MCF 10A (cell line): ENCODE data around the gene ACTN1. TPM values are rescaled to one million over a fixed set of nuclear protein-coding genes. Genes with fewer than 3 reads are reported as not detected.
"Not testable (repeated sequence)": the region's sequence is repeated elsewhere in the genome, so short reads cannot be mapped to it uniquely, and the experiment has no call there.

Source experiments
- BruUV-seq: library from RNA; stranded (reverse); fragments of 400-500 nt; replicated peaks from 2 replicates; lab custom pipeline; 2021; lab: Mats Ljungman, UMichigan
- CTCF ChIA-PET: fragments of 300-600 bp; sonication (Branson Sonifier 250); formaldehyde crosslinking; extraction: SDS; loops from one replicate; lab custom pipeline; 2021; ENCODE audit warnings: antibody characterized with exemption, inconsistent platforms; lab: Yijun Ruan, JAX
- POLR2A ChIA-PET: fragments of 300-600, 350-650 bp; sonication (Branson Sonifier 250); formaldehyde crosslinking; extraction: SDS; loops from one replicate; lab custom pipeline; 2020; ENCODE audit warnings: antibody characterized with exemption, inconsistent platforms; lab: Yijun Ruan, JAX
- DNase-seq: peaks from one replicate; pipeline ENCODE4 v3.0.0-alpha.2; 2018; ENCODE audit not compliant: unreplicated experiment
- H3K27ac Mint-ChIP-seq: one replicate; pipeline ENCODE4 v1.8.0; 2022; ENCODE audit warnings: mild to moderate bottlenecking, low read depth, mixed read lengths; ENCODE audit not compliant: unreplicated experiment
- H3K27me3 Mint-ChIP-seq: one replicate; pipeline ENCODE4 v1.8.0; 2022; ENCODE audit warnings: mixed read lengths; ENCODE audit not compliant: insufficient read depth, unreplicated experiment
- H3K36me3 Mint-ChIP-seq: one replicate; pipeline ENCODE4 v1.8.0; 2022; ENCODE audit warnings: mild to moderate bottlenecking, moderate library complexity, mixed read lengths; ENCODE audit not compliant: insufficient read depth, unreplicated experiment
- H3K4me1 Mint-ChIP-seq: one replicate; pipeline ENCODE4 v1.8.0; 2022; ENCODE audit warnings: mixed read lengths; ENCODE audit not compliant: insufficient read depth, unreplicated experiment
- H3K4me3 Mint-ChIP-seq: one replicate; pipeline ENCODE4 v1.8.0; 2022; ENCODE audit warnings: mild to moderate bottlenecking, moderate library complexity, mixed read lengths; ENCODE audit not compliant: unreplicated experiment
- H3K9me3 Mint-ChIP-seq: one replicate; pipeline ENCODE4 v1.8.0; 2022; ENCODE audit warnings: mixed read lengths; ENCODE audit not compliant: unreplicated experiment
- intact Hi-C: fragments of 100-400 bp; cut with micrococcal nuclease; formaldehyde crosslinking; loops from 2 replicates; pipeline ENCODE4 v1.14.1; 2022
- total RNA-seq: library from RNA; stranded (reverse); gene quantifications from 2 replicates; pipeline ENCODE4 v1.2.3, GENCODE V29; 2022
- TF ChIP-seq, protein P1 (sequence below): fragments of 200-600 bp; IDR thresholded peaks from one replicate; pipeline ENCODE4 v1.8.0; 2022; ENCODE audit warnings: antibody characterized with exemption, mild to moderate bottlenecking; ENCODE audit not compliant: unreplicated experiment

Gene ACTN1
- total RNA-seq, 1 experiment from 2014 or later, result 312 TPM

DNA sequence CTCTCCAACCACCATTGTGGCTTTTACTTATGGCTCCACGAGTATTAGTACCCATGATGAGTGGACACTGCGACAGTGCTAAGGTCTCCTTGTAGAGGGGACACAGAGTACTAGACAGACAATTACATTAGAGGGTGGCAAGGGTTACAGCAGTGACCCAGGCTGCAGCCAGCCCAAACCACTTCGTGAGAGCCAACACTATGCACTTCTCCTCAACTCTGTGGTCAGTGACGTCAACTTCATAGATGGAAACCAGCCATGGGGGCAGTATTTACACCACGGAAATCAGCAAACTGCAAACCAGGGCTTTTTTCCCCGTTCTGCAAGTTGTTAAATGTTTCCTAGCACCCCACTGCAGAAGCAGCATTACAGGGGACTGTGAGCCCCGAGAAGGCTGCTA lies 124.7 kb downstream of the ACTN1 start:
- H3K4me3 Mint-ChIP-seq, result no peak overlapping the region
- H3K36me3 Mint-ChIP-seq, result no peaks in the 10 kb centered on the region
- intact Hi-C loops, result no loop called here
- no peaks in the 10 kb centered on the region for H3K4me1 Mint-ChIP-seq
- BruUV-seq, result no TSS peak
- CTCF ChIA-PET, result interaction anchor here (0.6 to 2.3 kb wide), 5 partner anchors 9 to 1268 kb away, joined by 3 to 7 read pairs (median 3); no protein-coding TSS in a partner anchor
- TF ChIP-seq, protein P1, sequence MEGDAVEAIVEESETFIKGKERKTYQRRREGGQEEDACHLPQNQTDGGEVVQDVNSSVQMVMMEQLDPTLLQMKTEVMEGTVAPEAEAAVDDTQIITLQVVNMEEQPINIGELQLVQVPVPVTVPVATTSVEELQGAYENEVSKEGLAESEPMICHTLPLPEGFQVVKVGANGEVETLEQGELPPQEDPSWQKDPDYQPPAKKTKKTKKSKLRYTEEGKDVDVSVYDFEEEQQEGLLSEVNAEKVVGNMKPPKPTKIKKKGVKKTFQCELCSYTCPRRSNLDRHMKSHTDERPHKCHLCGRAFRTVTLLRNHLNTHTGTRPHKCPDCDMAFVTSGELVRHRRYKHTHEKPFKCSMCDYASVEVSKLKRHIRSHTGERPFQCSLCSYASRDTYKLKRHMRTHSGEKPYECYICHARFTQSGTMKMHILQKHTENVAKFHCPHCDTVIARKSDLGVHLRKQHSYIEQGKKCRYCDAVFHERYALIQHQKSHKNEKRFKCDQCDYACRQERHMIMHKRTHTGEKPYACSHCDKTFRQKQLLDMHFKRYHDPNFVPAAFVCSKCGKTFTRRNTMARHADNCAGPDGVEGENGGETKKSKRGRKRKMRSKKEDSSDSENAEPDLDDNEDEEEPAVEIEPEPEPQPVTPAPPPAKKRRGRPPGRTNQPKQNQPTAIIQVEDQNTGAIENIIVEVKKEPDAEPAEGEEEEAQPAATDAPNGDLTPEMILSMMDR, result no peak
- no peak for DNase-seq
- POLR2A ChIA-PET, result no interaction called here
- H3K9me3 Mint-ChIP-seq, result no peaks in the 10 kb centered on the region
- no peak overlapping the region for H3K27ac Mint-ChIP-seq
- no peaks in the 10 kb centered on the region for H3K27me3 Mint-ChIP-seq

DNA sequence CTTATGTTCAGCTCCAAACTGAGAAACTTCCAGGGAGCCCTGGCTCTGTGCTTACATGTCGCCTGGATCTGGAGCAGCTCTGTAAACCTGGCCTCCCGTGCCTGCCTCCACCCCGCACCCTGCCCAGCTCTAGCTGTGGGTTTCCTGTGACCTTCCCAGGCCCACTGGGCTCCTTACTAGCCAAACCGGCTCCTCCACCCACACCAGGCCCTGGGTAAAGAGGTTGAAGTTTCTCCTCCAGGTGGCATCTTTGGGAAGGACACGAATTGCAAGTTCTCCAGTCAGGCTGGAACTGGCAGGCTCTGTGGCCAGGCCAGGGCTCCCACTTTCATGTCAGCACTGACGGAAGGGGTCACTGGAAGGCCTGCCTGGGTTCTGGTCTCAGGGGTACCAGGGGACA lies 125.4 kb downstream of the ACTN1 start:
- no peak for DNase-seq
- no peak overlapping the region for H3K4me3 Mint-ChIP-seq
- H3K36me3 Mint-ChIP-seq, result no peaks in the 10 kb centered on the region
- TF ChIP-seq, protein P1, result no peak
- H3K4me1 Mint-ChIP-seq, result no peaks in the 10 kb centered on the region
- ChIA-PET POLR2A (interaction anchor here (0.6 kb wide), 1 partner anchor 689 kb away, joined by 3 read pairs; no protein-coding TSS in a partner anchor), CTCF (interaction anchor here (0.6 to 2.3 kb wide), 3 partner anchors 9 to 881 kb away, joined by 3 to 7 read pairs (median 3); no protein-coding TSS in a partner anchor)
- H3K27ac Mint-ChIP-seq, result no peak overlapping the region
- BruUV-seq, result no TSS peak
- H3K9me3 Mint-ChIP-seq, result no peaks in the 10 kb centered on the region
- no peaks in the 10 kb centered on the region for H3K27me3 Mint-ChIP-seq
- intact Hi-C loops, result no loop called here

DNA sequence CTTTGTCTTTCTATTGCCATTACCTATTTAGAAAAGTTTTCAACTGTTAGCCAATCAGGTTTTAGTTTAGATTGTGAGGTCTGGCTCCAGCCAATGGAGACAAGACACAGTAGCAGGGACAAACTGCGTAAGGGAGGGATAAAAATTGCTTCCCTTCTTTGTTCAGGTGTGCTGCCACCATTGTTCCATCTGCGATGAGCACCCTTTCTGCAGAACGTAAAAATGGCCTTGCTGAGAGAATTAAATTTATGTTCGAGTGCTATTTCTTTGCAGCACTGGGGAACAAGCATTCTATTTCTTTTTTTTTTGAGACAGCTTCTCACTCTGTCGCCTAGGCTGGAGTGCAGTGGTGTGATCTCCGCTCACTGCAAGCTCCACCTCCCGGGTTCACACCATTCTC lies 126.6 kb downstream of the ACTN1 start:
- BruUV-seq, CTCF ChIA-PET, H3K4me3 Mint-ChIP-seq, DNase-seq, H3K27me3 Mint-ChIP-seq, POLR2A ChIA-PET, intact Hi-C loops, H3K36me3 Mint-ChIP-seq, H3K27ac Mint-ChIP-seq, H3K9me3 Mint-ChIP-seq, H3K4me1 Mint-ChIP-seq: not testable (repeated sequence)

DNA sequence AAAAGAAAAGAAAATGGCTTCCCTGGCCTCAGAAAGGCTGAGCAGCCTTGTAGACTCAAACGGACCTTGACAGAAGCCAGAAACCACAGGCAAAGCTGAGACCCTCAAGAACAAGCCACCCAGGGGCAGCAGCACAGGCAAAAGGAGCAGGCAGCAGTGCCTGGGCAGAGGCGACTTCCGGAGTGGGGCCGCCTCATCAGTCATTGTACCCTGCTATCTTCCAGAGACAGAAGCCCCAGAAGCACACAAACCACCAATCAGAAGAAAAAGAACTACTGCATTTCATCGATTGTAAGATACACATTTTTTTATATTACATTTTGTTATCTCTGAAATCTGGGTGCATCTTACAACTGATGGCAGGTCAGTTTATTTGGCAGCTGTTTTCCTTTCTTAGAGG lies 128.0 kb downstream of the ACTN1 start:
- no peaks in the 10 kb centered on the region for H3K27me3 Mint-ChIP-seq
- BruUV-seq, result no TSS peak
- intact Hi-C loops, result no loop called here
- no peaks in the 10 kb centered on the region for H3K4me1 Mint-ChIP-seq
- H3K36me3 Mint-ChIP-seq, result no peaks in the 10 kb centered on the region
- no peak overlapping the region for H3K4me3 Mint-ChIP-seq
- no peak for DNase-seq
- H3K9me3 Mint-ChIP-seq, result no peaks in the 10 kb centered on the region
- TF ChIP-seq, protein P1, result no peak
- no peak overlapping the region for H3K27ac Mint-ChIP-seq
- POLR2A ChIA-PET, result no interaction called here
- CTCF ChIA-PET, result no interaction called here
